NCI-H1694 (cell line): ENCODE data around the gene MAOB.
"Not testable (repeated sequence)": the region's sequence is repeated elsewhere in the genome, so short reads cannot be mapped to it uniquely, and the experiment has no call there.

Experiments
- DNase-seq: peaks from one replicate; lab custom pipeline; 2025; lab: John Stamatoyannopoulos, UW

The MAOB gene

DNA sequence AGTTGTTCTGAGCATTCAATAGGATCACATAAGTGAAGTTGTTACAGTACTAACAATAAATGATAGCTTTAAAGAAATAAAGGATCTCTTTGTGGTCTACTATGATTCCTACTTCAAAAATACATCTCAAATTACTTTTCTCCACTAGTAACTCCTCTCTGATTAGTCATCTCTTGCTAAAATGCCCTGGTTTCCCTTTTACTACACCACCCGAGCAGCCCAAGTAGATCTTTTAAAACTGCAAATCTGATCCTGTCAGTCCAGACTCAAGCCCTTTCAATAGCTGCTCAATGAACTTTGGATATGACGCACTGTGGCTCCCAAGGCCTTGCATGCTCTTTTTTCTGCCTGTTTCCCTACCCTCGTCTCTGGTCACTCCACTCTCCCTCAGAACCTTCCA, 128.6 kb downstream of the MAOB start:
- no peak for DNase-seq

- DNase-seq: peak; percentile 31
Measured at GRCh38 chrX:43750248-43750676, 132.0 kb downstream of the MAOB start.

DNA sequence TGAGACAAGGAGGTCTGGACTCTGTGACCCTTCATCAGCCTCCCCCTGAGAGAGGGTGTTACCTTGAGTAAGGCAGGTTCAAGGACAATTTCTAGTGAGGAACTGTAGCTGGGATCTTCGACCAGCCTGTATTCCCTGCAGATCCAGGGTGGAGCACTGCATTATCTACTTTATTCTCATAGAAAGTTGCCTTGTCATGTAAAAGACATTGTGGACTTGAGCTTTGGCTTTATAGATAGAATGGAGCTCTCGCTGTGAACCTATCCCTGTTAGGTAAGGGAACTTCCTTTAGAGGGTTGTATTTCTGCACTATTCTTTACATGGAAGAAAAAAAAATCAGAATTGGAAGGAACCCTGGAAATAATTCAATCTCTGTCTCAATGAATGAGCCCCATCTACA, 134.8 kb downstream of the MAOB start:
- no peak for DNase-seq

- DNase-seq: no peak
Measured at GRCh38 chrX:43745938-43746721, 136.1 kb downstream of the MAOB start.

- no peak for DNase-seq
Measured at GRCh38 chrX:43744284-43744683, 138.0 kb downstream of the MAOB start.

DNA sequence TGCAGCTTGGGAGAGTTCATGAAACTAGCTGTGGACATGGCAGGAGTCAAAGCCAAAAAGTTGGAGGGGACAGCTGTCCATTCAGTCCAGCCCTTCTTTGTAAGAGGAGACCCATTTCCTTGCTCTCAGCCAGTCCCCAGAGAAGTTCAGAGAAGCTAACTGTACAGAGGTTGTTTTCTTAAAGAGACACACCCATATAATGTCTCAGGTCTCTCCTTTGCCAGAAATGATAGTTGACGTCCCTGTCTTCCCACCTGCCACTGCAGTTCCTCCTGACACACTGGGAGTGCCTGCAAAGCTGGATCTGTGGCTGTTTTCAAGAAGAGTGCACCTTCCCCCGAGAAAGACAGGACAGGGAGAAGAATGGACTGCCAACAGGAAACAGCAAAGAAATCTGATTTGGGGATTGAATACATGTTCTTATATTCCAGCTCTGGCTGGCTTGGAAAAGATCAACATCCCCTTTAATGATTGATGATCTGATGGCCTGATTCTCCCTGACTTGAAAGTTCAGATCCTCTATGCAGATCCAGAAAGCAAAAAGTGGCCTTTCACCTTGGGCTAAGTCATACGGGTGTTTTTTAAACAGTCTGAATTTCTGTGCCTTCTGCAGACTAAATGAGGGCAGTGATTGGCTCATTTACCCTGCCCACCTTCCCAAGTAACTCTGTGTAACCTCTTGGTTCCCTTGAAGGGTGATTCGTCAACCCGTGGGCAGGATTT, 139.0 kb downstream of the MAOB start:
- DNase-seq: no peak

- no peak for DNase-seq
Measured at GRCh38 chrX:43741843-43742573, 140.2 kb downstream of the MAOB start.

- no peak for DNase-seq
Measured at GRCh38 chrX:43735957-43736356, 146.3 kb downstream of the MAOB start.

GRCh38 chrX:43735534-43735933, 146.7 kb downstream of the MAOB start:
- DNase-seq: no peak

DNA sequence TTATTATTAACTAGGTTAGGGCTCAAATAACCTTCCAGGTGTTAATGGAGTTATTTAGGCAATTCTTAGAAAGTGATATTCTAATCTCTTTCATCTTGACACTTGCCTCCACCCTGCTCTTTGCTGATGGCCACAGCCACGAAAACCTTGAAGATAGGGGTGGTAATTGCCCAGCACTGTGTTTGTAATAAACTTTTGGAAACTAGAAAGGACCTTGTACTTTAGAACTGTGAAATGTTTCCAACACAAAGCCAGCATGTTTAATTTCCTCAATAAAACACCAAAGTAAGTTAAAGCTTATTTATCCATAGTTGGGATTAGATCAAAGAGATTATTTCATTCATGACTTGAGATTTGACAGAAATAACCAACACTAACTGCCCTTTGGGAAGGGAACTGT, 147.8 kb downstream of the MAOB start:
- DNase-seq: no peak

- no peak for DNase-seq
Measured at GRCh38 chrX:43733699-43734098, 148.6 kb downstream of the MAOB start.

DNA sequence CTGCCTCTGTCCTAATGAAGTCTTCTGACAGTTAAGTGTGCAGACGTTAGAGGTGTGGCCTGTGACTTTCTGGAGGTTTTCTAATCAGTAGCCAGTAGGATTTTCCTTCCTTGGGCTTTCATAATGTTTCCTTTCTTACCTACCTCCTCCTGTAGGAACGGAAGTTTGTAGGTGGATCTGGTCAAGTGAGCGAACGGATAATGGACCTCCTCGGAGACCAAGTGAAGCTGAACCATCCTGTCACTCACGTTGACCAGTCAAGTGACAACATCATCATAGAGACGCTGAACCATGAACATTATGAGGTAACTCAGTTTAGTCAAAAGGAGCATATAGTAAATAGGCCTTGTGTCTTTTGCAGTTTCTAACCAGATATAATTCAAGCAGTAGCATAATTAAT, 151.2 kb downstream of the MAOB start:
- no peak for DNase-seq

- no peak for DNase-seq
Measured at GRCh38 chrX:43728966-43729365, 153.3 kb downstream of the MAOB start.

DNA sequence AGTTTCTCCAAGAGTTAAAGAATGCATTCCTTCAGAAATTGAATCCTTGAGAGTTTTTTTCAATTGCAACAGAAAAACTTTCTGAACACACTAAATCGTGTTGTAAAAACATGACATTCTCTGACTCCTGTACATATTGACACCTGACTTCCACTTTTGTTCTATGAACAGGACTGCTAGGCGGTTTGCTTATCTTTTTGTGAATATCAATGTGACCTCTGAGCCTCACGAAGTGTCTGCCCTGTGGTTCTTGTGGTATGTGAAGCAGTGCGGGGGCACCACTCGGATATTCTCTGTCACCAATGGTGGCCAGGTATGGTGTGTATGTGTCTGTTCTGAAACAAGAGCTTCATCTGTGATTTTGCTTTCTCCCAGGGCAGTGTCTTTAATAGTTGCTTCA, 154.2 kb downstream of the MAOB start:
- DNase-seq: no peak

GRCh38 chrX:43727254-43727653, 155.0 kb downstream of the MAOB start:
- not testable (repeated sequence) for DNase-seq

GRCh38 chrX:43725227-43725626, 157.0 kb downstream of the MAOB start:
- DNase-seq: not testable (repeated sequence)

DNA sequence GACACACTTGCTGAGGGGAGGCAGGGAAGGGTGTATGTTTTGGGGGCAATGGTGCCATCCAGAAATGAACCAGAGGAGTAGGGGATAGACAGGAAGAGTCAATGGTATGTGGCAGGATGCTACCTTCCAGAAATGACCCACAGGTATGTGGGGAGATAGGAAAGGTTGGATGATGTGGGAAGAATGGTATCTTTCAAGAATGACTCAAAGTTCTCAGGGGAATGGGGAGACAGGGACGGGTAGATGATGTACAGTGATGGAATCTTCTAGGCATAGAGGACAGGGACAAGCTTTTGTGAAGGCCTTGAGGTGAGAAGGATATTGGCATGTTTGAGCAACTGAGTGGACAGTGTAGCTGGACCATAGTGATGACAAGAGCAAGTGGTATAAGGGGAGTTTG, 161.3 kb downstream of the MAOB start:
- no peak for DNase-seq

GRCh38 chrX:43720082-43720481, 162.2 kb downstream of the MAOB start:
- no peak for DNase-seq

DNA sequence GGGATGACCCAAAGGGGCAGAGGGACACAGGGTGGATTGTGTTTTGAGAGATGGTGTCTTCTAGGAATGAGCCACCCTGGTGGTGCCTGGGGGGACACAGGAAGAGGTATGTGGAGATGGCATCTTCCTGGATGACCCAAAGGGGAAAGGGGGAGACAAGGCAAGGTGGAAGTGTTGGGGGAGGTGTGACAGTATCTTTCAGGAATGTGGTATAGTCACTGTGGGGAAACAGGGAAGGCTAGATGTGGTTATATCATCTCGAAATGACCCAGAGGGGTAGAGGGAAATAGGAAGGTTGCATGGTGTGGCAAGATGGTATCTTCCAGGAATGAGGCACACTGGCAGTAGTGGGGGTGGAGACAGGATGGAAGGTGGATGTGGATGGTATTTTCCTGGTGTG, 163.3 kb downstream of the MAOB start:
- no peak for DNase-seq

GRCh38 chrX:43718546-43718945, 163.7 kb downstream of the MAOB start:
- DNase-seq: no peak

DNA sequence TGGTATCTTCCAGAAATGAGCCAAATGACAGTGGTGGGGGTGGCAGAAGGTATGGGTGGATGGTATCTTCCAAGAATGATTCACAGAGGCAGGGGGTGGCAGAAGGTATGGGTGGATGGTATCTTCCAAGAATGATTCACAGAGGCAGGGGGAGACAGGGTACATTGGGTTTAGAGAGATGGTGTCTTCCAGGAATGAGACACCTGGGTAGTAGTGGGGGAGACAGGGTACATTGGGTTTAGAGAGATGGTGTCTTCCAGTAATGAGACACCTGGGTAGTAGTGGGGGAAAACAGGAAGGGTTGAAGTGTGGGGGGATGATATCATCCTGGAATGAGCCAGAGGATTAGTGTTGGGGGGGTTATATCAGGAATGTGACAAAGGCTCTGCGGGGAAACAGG, 164.2 kb downstream of the MAOB start:
- DNase-seq: no peak

GRCh38 chrX:43717161-43717560, 165.1 kb downstream of the MAOB start:
- DNase-seq: no peak

- DNase-seq: no peak
Measured at GRCh38 chrX:43716696-43717095, 165.6 kb downstream of the MAOB start.
